HFFc6 (cell line): ENCODE measurements around the gene IDH3B. TPM values are rescaled to one million over a fixed set of nuclear protein-coding genes. Genes with fewer than 3 reads are reported as not detected.

ENCODE experiments used
- DNase-seq: peaks from one replicate; pipeline ENCODE4 v3.0.0-alpha.2; 2018
- H3K27ac Mint-ChIP-seq: 2 replicates; pipeline ENCODE4 v1.8.0; 2020; ENCODE audit warnings: mild to moderate bottlenecking, mixed read lengths
- H3K27me3 Mint-ChIP-seq: 2 replicates; pipeline ENCODE4 v1.8.0; 2021; ENCODE audit warnings: mild to moderate bottlenecking, moderate library complexity, mixed read lengths; ENCODE audit not compliant: insufficient read depth
- H3K36me3 Mint-ChIP-seq: 2 replicates; pipeline ENCODE4 v1.8.0; 2021; ENCODE audit warnings: low read depth, mixed read lengths
- H3K4me1 Mint-ChIP-seq: 2 replicates; pipeline ENCODE4 v1.8.0; 2020; ENCODE audit warnings: low read depth, mixed read lengths
- H3K4me3 Mint-ChIP-seq: 2 replicates; pipeline ENCODE4 v1.8.0; 2020; ENCODE audit warnings: mild to moderate bottlenecking, moderate library complexity, mixed read lengths
- H3K9me3 Mint-ChIP-seq: 2 replicates; pipeline ENCODE4 v1.8.0; 2020; ENCODE audit warnings: mild to moderate bottlenecking, mixed read lengths
- CTCF ChIP-seq: fragments of 200-600 bp; sonication (generic); IDR thresholded peaks from 2 replicates; pipeline ENCODE4 v1.5.0; 2021; ENCODE audit warnings: antibody characterized with exemption, mild to moderate bottlenecking
- total RNA-seq, 6 experiments: library from RNA; stranded (reverse); fragmentation: NEBNext Ultra II Directional; extraction: Animal tissue kit (Norgen Biotek cat#: 25700); gene quantifications; 2 replicates in 1 of 6; 3 replicates in 5 of 6; pipeline ENCODE4 v1.2.3, GENCODE V29; 2021

The IDH3B gene
- total RNA-seq, 6 experiments from 2014 or later, result 63.1 to 87.8 (median 79.8) TPM

- peaks cover 40% of the 10 kb centered on the region for H3K27me3 Mint-ChIP-seq
- H3K36me3 Mint-ChIP-seq, result peaks cover 9% of the 10 kb centered on the region; the same call in 1 of the 2 replicates
- no peak overlapping the region for H3K4me3 Mint-ChIP-seq
- TF ChIP-seq CTCF, result no peak
- no peak for DNase-seq
- peaks cover 10% of the 10 kb centered on the region for H3K4me1 Mint-ChIP-seq
- H3K27ac Mint-ChIP-seq, result no peak overlapping the region
- H3K9me3 Mint-ChIP-seq, result peaks cover 24% of the 10 kb centered on the region
These were observed 45.2 kb downstream of the IDH3B start for GRCh38 chr20:2618815-2619214.

GRCh38 chr20:2617099-2617714, 46.8 kb downstream of the IDH3B start:
- DNase-seq, result no peak
- peaks cover 36% of the 10 kb centered on the region for H3K27me3 Mint-ChIP-seq
- peaks cover 8% of the 10 kb centered on the region; the same call in 1 of the 2 replicates for H3K36me3 Mint-ChIP-seq
- peaks cover 17% of the 10 kb centered on the region for H3K9me3 Mint-ChIP-seq
- H3K27ac Mint-ChIP-seq, result no peak overlapping the region
- no peak for TF ChIP-seq CTCF
- H3K4me1 Mint-ChIP-seq, result peaks cover 10% of the 10 kb centered on the region
- no peak overlapping the region for H3K4me3 Mint-ChIP-seq

GRCh38 chr20:2616634-2617033, 47.4 kb downstream of the IDH3B start:
- peaks cover 17% of the 10 kb centered on the region for H3K9me3 Mint-ChIP-seq
- no peak overlapping the region for H3K27ac Mint-ChIP-seq
- TF ChIP-seq CTCF, result no peak
- no peak for DNase-seq
- peaks cover 8% of the 10 kb centered on the region; the same call in 1 of the 2 replicates for H3K36me3 Mint-ChIP-seq
- H3K4me1 Mint-ChIP-seq, result peaks cover 10% of the 10 kb centered on the region
- peaks cover 41% of the 10 kb centered on the region for H3K27me3 Mint-ChIP-seq
- no peak overlapping the region for H3K4me3 Mint-ChIP-seq

- peaks cover 32% of the 10 kb centered on the region for H3K27me3 Mint-ChIP-seq
- DNase-seq, result no peak
- peaks cover 6% of the 10 kb centered on the region for H3K9me3 Mint-ChIP-seq
- TF ChIP-seq CTCF, result no peak
- no peak overlapping the region for H3K27ac Mint-ChIP-seq
- H3K36me3 Mint-ChIP-seq, result peaks cover 5% of the 10 kb centered on the region
- H3K4me1 Mint-ChIP-seq, result no peaks in the 10 kb centered on the region
- H3K4me3 Mint-ChIP-seq, result no peak overlapping the region
These were observed 51.9 kb downstream of the IDH3B start for GRCh38 chr20:2612073-2612472.

- no peak overlapping the region for H3K27ac Mint-ChIP-seq
- no peak overlapping the region for H3K4me3 Mint-ChIP-seq
- H3K9me3 Mint-ChIP-seq, result peaks cover 15% of the 10 kb centered on the region
- TF ChIP-seq CTCF, result no peak
- H3K4me1 Mint-ChIP-seq, result no peaks in the 10 kb centered on the region
- H3K27me3 Mint-ChIP-seq, result peaks cover 29% of the 10 kb centered on the region
- H3K36me3 Mint-ChIP-seq, result peaks cover 13% of the 10 kb centered on the region
- no peak for DNase-seq
These were observed 52.9 kb downstream of the IDH3B start for GRCh38 chr20:2610941-2611720.
